HepG2 (cell line): ENCODE results near the gene SAPCD2. TPM values are rescaled to one million over a fixed set of nuclear protein-coding genes. Genes with fewer than 3 reads are reported as not detected.

ENCODE experiments used
- ATAC-seq: fragments of 200-7000 bp; cut with Tn5 transposase; 3 replicates; pipeline ENCODE4 v1.9.1; 2020; ENCODE audit warnings: mild to moderate bottlenecking, moderate library complexity
- BruUV-seq: library from RNA; stranded (reverse); fragments of 400-500 nt; replicated peaks from 2 replicates; lab custom pipeline; 2021; lab: Mats Ljungman, UMichigan
- CTCF ChIA-PET: fragments of 300-600 bp; formaldehyde crosslinking; extraction: SDS; loops from one replicate; lab custom pipeline; 2021; ENCODE audit warnings: low total read pairs, inconsistent platforms, low intra/inter-chr PET ratio; lab: Yijun Ruan, JAX
- POLR2A ChIA-PET: fragments of 350-600 bp; sonication (Branson Sonifier 250); formaldehyde crosslinking; loops from one replicate; lab custom pipeline; 2020; ENCODE audit warnings: antibody characterized with exemption, inconsistent platforms; lab: Yijun Ruan, JAX
- DNase-seq: peaks from one replicate; pipeline ENCODE4 v3.0.0-alpha.2; 2015; ENCODE audit warnings: low spot score
- FAIRE-seq: peaks from 3 replicates; lab custom pipeline; 2011; peaks lifted over from hg19 to GRCh38; lab: Jason Lieb, UNC
- H2AFZ ChIP-seq: one replicate; pipeline ENCODE4 v1.6.1; 2011; ENCODE audit warnings: low read length, inconsistent platforms
- H3K27ac ChIP-seq: fragments of 300-600 bp; 3 replicates; pipeline ENCODE4 v1.8.0; 2011; ENCODE audit warnings: mixed run types, mild to moderate bottlenecking, mixed read lengths, low read length, inconsistent platforms; ENCODE audit not compliant: insufficient read depth; ENCODE audit errors: extremely low read length
- H3K27me3 ChIP-seq, 2 experiments: fragments of 200-600 bp in 1 of 2; 2 replicates in 1 of 2; 3 replicates in 1 of 2; pipeline versions ENCODE4 v1.6.0 to v1.8.0; 2011; ENCODE audit warnings: low read length in 2 of 2, mild to moderate bottlenecking in 2 of 2, moderate library complexity in 2 of 2, inconsistent platforms in 1 of 2; ENCODE audit not compliant: insufficient read depth in 2 of 2, control insufficient read depth in 1 of 2
- H3K36me3 ChIP-seq, 2 experiments: fragments of 200-600 bp in 1 of 2; replicated peaks in 1 of 2; 2 replicates in 1 of 2; 3 replicates in 1 of 2; pipeline versions ENCODE4 v1.5.1 to v1.8.0; 2011; ENCODE audit warnings: low read length in 2 of 2, inconsistent platforms in 1 of 2; ENCODE audit not compliant: insufficient read depth in 2 of 2, control insufficient read depth in 1 of 2
- H3K4me1 ChIP-seq: 2 replicates; pipeline ENCODE4 v1.5.1; 2012; ENCODE audit warnings: low read length, inconsistent platforms; ENCODE audit not compliant: insufficient read depth
- H3K4me2 ChIP-seq: 2 replicates; pipeline ENCODE4 v1.6.0; 2011; ENCODE audit warnings: low read depth, low read length, inconsistent platforms
- H3K4me3 ChIP-seq, 3 experiments: fragments of 200-600 bp in 1 of 3; sonication (generic), shearing (Covaris generic) in 1 of 3; replicated peaks in 1 of 3; 2 replicates each; pipeline ENCODE4 v1.5.1; 2011 to 2016; ENCODE audit warnings: low read length in 3 of 3, inconsistent platforms in 2 of 3, low read depth in 2 of 3, mild to moderate bottlenecking in 2 of 3, control low read depth in 1 of 3, mixed read lengths in 1 of 3; ENCODE audit not compliant: insufficient read depth in 1 of 3
- H3K79me2 ChIP-seq: one replicate; pipeline ENCODE4 v1.6.1; 2011; ENCODE audit warnings: low read length, inconsistent platforms; ENCODE audit not compliant: insufficient read depth
- H3K9ac ChIP-seq: 2 replicates; pipeline ENCODE4 v1.6.0; 2011; ENCODE audit warnings: mild to moderate bottlenecking, low read depth, low read length, inconsistent platforms; ENCODE audit not compliant: insufficient read depth
- H3K9me3 ChIP-seq: 2 replicates; pipeline ENCODE4 v1.5.1; 2012; ENCODE audit warnings: mild to moderate bottlenecking, low read length
- H4K20me1 ChIP-seq: 2 replicates; pipeline ENCODE4 v1.6.0; 2011; ENCODE audit warnings: inconsistent platforms, mild to moderate bottlenecking, low read length, moderate library complexity; ENCODE audit not compliant: insufficient read depth
- FOXC1 ChIP-seq: sonication (generic); formaldehyde crosslinking; IDR thresholded peaks from 2 replicates; pipeline ENCODE4 v1.8.0; 2022; ENCODE audit warnings: mild to moderate bottlenecking, missing genetic modification reagents, borderline replicate concordance
- GATAD1 ChIP-seq: IDR thresholded peaks from 2 replicates; pipeline ENCODE4 v1.6.1; 2016; ENCODE audit warnings: missing genetic modification reagents, missing compliant biosample characterization
- GATAD2A ChIP-seq: IDR thresholded peaks from 2 replicates; pipeline ENCODE4 v1.6.1; 2016
- KDM3A ChIP-seq: IDR thresholded peaks from 2 replicates; pipeline ENCODE4 v1.6.1; 2018; ENCODE audit warnings: low read depth, missing compliant biosample characterization
- NCOR1 ChIP-seq: fragments of 200-600 bp; sonication (generic); IDR thresholded peaks from 2 replicates; pipeline ENCODE4 v1.7.0; 2017; ENCODE audit warnings: antibody characterized with exemption, low read length, borderline replicate concordance
- SAP130 ChIP-seq: IDR thresholded peaks from 2 replicates; pipeline ENCODE4 v1.6.1; 2016; ENCODE audit warnings: low read depth
- SRSF1 ChIP-seq: fragments of 200-400 bp; formaldehyde crosslinking; optimal IDR thresholded peaks from 2 replicates; pipeline ENCODE3; 2017; ENCODE audit warnings: mild to moderate bottlenecking, low read depth, low read length, moderate library complexity
- SSRP1 ChIP-seq: IDR thresholded peaks from 2 replicates; pipeline ENCODE4 v1.6.1; 2016; ENCODE audit warnings: control low read depth
- ZNF225 ChIP-seq: sonication (generic); formaldehyde crosslinking; IDR thresholded peaks from 2 replicates; pipeline ENCODE4 v1.4.0; 2020; ENCODE audit warnings: mild to moderate bottlenecking, missing genetic modification reagents
- ZSCAN20 ChIP-seq: sonication (generic); formaldehyde crosslinking; IDR thresholded peaks from 2 replicates; pipeline ENCODE4 v1.4.0; 2020; ENCODE audit warnings: missing genetic modification reagents, mild to moderate bottlenecking, borderline replicate concordance
- ZSCAN30 ChIP-seq: sonication (generic); formaldehyde crosslinking; IDR thresholded peaks from 2 replicates; pipeline ENCODE4 v1.5.0; 2020; ENCODE audit warnings: mild to moderate bottlenecking, missing genetic modification reagents
- WGBS: methylation state at CpG from one replicate; pipeline ENCODE4 v1.1.6; 2017; ENCODE audit warnings: low lambda C conversion rate; 5-methylcytosine and 5-hydroxymethylcytosine counted together
- in situ Hi-C: cut with HindIII; loops from 2 replicates; pipeline ENCODE4 v1.10.0; 2017; ENCODE audit warnings: low pct_unique_long_range_greater_than_20kb; ENCODE audit not compliant: extremely low pct_ligation_motif_present
- intact Hi-C: fragments of 100-400 bp; cut with micrococcal nuclease; formaldehyde crosslinking; loops from one replicate; pipeline ENCODE4 v1.10.0; 2022; ENCODE audit not compliant: unreplicated experiment
- polyA plus RNA-seq, 8 experiments: library from polyadenylated mRNA; depleted of rRNA in 3 of 8; stranded (reverse) in 7 of 8; unstranded in 1 of 8; fragments of >200 nt; fragmentation: Illumina TruSeq in 4 of 8; extraction: Trizol in 4 of 8; gene quantifications; 2 replicates each; pipeline versions ENCODE4 v1.2.1 to v1.2.3, GENCODE V29; 2011 to 2016; ENCODE audit warnings: low read depth in 4 of 8, missing spikeins in 1 of 8, mixed read lengths in 1 of 8; ENCODE audit not compliant: insufficient read depth in 1 of 8
- total RNA-seq, 5 experiments: library from RNA; depleted of rRNA; stranded (reverse); fragments of >200 nt; fragmentation: Illumina TruSeq; extraction: Trizol; gene quantifications; 2 replicates each; pipeline ENCODE4 v1.2.3, GENCODE V29; 2016; ENCODE audit warnings: low read depth in 1 of 5
- TF ChIP-seq, protein P1 (sequence below): sonication (generic); formaldehyde crosslinking; IDR thresholded peaks from 2 replicates; pipeline ENCODE4 v1.4.0; 2020; ENCODE audit warnings: missing genetic modification reagents
- TF ChIP-seq, protein P2 (sequence below): sonication (generic); formaldehyde crosslinking; IDR thresholded peaks from 2 replicates; pipeline ENCODE4 v1.4.0; 2020; ENCODE audit warnings: missing genetic modification reagents, borderline replicate concordance
- TF ChIP-seq, protein P3 (sequence below): sonication (generic); formaldehyde crosslinking; IDR thresholded peaks from 2 replicates; pipeline ENCODE4 v1.8.0; 2022; ENCODE audit warnings: missing genetic modification reagents, low read depth, mild to moderate bottlenecking, borderline replicate concordance

SAPCD2 gene
- total and polyA plus RNA-seq, 2 of the 13 experiments (the other 11 are each of a cell fraction or from before 2014, with no cell fraction given) = 21.9 to 42.8 TPM

DNA sequence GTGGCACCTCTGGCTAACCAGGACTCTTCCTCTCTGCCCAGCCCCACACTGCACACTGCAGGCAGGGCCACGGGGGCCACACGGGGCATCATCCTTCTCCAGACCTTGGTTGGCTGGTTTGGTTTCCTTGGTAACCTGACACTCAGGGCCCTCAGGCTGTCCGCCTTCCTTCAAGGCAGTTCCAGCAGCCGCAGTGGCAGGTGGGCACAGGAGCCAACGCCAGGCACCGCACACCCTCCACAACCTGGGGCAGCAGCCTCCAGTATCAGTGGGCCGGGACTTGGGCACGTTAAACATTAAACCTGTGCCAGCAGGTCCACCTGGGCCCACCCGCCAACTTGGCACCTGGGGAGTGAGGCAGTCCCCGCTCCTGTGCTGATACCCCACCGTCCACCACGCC, 26.3 kb downstream of the SAPCD2 start:
- H3K9me3 ChIP-seq = no peaks in the 10 kb centered on the region
- POLR2A ChIA-PET = no interaction called here
- in situ Hi-C loops = loop anchor here (10.0 kb wide), 1 partner anchor 269 kb away; no protein-coding TSS in a partner anchor
- no peak for ATAC-seq
- no peak for FAIRE-seq
- intact Hi-C loops = no loop called here
- WGBS = 78% methylated on average over 3 of the region's 12 CpGs
- peaks cover 3% of the 10 kb centered on the region; the same call in 1 of the 2 replicates for H4K20me1 ChIP-seq
- H2AFZ ChIP-seq = no peak overlapping the region
- TF ChIP-seq SAP130 (no peak), FOXC1 (CRISPR knock-in tag) (no peak), GATAD2A (CRISPR knock-in tag) (no peak), GATAD1 (no peak), ZSCAN30 (CRISPR knock-in tag) (no peak), SSRP1 (CRISPR knock-in tag) (no peak), NCOR1 (no peak), ZNF225 (CRISPR knock-in tag) (no peak), KDM3A (no peak), SRSF1 (no peak), ZSCAN20 (CRISPR knock-in tag) (no peak)
- TF ChIP-seq, protein P1, sequence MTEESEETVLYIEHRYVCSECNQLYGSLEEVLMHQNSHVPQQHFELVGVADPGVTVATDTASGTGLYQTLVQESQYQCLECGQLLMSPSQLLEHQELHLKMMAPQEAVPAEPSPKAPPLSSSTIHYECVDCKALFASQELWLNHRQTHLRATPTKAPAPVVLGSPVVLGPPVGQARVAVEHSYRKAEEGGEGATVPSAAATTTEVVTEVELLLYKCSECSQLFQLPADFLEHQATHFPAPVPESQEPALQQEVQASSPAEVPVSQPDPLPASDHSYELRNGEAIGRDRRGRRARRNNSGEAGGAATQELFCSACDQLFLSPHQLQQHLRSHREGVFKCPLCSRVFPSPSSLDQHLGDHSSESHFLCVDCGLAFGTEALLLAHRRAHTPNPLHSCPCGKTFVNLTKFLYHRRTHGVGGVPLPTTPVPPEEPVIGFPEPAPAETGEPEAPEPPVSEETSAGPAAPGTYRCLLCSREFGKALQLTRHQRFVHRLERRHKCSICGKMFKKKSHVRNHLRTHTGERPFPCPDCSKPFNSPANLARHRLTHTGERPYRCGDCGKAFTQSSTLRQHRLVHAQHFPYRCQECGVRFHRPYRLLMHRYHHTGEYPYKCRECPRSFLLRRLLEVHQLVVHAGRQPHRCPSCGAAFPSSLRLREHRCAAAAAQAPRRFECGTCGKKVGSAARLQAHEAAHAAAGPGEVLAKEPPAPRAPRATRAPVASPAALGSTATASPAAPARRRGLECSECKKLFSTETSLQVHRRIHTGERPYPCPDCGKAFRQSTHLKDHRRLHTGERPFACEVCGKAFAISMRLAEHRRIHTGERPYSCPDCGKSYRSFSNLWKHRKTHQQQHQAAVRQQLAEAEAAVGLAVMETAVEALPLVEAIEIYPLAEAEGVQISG (CRISPR knock-in tag) = no peak
- TF ChIP-seq, protein P2, sequence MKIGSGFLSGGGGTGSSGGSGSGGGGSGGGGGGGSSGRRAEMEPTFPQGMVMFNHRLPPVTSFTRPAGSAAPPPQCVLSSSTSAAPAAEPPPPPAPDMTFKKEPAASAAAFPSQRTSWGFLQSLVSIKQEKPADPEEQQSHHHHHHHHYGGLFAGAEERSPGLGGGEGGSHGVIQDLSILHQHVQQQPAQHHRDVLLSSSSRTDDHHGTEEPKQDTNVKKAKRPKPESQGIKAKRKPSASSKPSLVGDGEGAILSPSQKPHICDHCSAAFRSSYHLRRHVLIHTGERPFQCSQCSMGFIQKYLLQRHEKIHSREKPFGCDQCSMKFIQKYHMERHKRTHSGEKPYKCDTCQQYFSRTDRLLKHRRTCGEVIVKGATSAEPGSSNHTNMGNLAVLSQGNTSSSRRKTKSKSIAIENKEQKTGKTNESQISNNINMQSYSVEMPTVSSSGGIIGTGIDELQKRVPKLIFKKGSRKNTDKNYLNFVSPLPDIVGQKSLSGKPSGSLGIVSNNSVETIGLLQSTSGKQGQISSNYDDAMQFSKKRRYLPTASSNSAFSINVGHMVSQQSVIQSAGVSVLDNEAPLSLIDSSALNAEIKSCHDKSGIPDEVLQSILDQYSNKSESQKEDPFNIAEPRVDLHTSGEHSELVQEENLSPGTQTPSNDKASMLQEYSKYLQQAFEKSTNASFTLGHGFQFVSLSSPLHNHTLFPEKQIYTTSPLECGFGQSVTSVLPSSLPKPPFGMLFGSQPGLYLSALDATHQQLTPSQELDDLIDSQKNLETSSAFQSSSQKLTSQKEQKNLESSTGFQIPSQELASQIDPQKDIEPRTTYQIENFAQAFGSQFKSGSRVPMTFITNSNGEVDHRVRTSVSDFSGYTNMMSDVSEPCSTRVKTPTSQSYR (CRISPR knock-in tag) = no peak
- TF ChIP-seq, protein P3, sequence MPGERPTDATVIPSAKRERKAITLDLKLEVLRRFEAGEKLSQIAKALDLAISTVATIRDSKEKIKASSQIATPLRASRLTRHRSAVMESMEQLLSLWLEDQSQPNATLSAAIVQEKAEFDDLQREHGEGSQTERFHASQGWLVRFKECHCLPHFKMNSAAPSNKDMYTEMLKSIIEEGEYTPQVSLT (CRISPR knock-in tag) = no peak
- no TSS peak for BruUV-seq
- peaks cover 3 to 27% of the 10 kb centered on the region in 2 experiments; a peak in 4 of 5 replicates for H3K27me3 ChIP-seq
- no peak overlapping the region for H3K4me3 ChIP-seq
- CTCF ChIA-PET = no interaction called here
- H3K79me2 ChIP-seq = no peaks in the 10 kb centered on the region
- H3K4me1 ChIP-seq = peaks cover 25% of the 10 kb centered on the region
- DNase-seq = no peak
- H3K4me2 ChIP-seq = peak overlapping the region; percentile 84; the same call in 1 of the 2 replicates
- no peak overlapping the region for H3K27ac ChIP-seq
- no peaks in the 10 kb centered on the region for H3K36me3 ChIP-seq
- no peak overlapping the region for H3K9ac ChIP-seq
